Retinal pigment epithelial cell (primary cell): ENCODE data around the gene PRDX3.
A peak's percentile ranks its signal among the peaks of the same experiment; 100 is the strongest.
"Not testable (repeated sequence)": the region's sequence is repeated elsewhere in the genome, so short reads cannot be mapped to it uniquely, and the experiment has no call there.

ENCODE experiments used
- DNase-seq: peaks from one replicate; pipeline ENCODE4 v3.0.0-alpha.2; 2010; ENCODE audit warnings: low read depth
- H3K4me3 ChIP-seq: 2 replicates; pipeline ENCODE4 v1.5.1; 2011; ENCODE audit warnings: mild to moderate bottlenecking, low read length, control low read depth, moderate library complexity
- CTCF ChIP-seq: conservative IDR thresholded peaks from 2 replicates; pipeline ENCODE4 v1.5.1; 2011; ENCODE audit warnings: low read depth, low read length, control low read depth, inconsistent platforms

The PRDX3 gene

GRCh38 chr10:119137878-119138277, 40.7 kb downstream of the PRDX3 start:
- peak; percentile 9 for TF ChIP-seq CTCF
- H3K4me3 ChIP-seq, DNase-seq: not testable (repeated sequence)

- no peak for TF ChIP-seq CTCF
- H3K4me3 ChIP-seq = no peak overlapping the region
- DNase-seq = no peak
These were observed 42.5 kb downstream of the PRDX3 start for GRCh38 chr10:119136084-119136483.

- no peak for TF ChIP-seq CTCF
- no peak for DNase-seq
- H3K4me3 ChIP-seq = no peak overlapping the region
These were observed 43.1 kb downstream of the PRDX3 start for GRCh38 chr10:119135513-119135881.

- DNase-seq = no peak
- TF ChIP-seq CTCF = no peak
- H3K4me3 ChIP-seq = no peak overlapping the region
These were observed 44.7 kb downstream of the PRDX3 start for GRCh38 chr10:119133949-119134348.

DNA sequence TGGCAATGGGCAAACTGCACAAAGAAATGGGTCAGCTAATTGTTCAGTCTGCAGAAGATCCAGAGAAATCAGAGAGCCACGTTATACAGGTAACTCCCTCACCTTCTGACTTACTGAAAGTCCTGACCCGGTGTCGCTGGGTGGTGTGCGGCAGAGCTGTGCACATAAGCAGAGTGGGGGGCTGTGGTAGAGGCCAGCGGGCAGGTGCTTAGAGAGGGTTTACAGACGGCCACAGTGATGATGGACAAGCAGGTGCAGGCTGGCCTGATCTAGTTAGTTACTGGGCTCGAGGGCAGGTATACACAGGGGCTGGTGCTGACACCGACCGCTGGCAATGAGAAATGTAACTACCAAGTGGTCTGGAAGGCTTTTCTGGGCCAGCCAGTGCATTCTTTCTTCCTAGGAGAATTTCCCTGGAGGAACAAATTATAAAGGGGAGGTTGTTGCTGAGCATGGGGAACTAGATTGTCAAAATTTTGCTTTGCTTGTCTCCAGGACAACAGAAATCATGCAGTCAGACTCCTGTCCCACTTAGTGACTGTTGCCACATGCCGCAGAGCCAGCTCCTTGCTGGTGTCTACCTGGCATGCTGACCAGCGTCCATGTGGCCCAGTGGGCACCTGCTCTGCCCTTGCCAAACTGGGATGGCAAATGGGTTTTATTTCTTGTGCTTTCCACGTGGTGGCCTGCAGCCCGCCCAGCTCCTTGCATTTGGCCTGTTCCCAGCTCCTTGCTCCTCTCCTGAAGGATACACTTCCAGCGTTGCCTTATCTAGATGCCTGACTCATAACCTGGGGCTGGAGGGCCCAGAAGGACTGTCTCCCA, 45.9 kb downstream of the PRDX3 start:
- no peak for TF ChIP-seq CTCF
- no peak overlapping the region for H3K4me3 ChIP-seq
- no peak for DNase-seq

- no peak for TF ChIP-seq CTCF
- H3K4me3 ChIP-seq = no peak overlapping the region
- no peak for DNase-seq
These were observed 46.9 kb downstream of the PRDX3 start for GRCh38 chr10:119131512-119132240.

DNA sequence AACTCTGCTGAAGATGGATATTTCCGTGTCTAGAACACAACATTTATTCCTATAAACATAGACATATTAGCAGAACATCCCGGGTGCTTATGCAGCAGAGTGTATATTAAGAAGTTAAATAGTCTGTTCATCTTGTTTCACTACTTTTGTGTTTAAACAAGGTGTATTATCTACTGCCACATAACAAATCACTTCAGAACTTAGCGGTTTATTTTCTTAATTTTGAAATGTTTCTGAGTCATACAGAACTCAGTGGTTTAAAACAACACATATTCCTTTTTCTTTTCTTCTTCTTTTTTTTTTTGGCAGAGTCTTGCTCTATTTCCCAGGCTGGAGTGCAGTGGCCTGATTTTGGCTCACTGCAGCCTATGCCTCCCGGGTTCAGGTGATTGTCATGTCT, 48.9 kb downstream of the PRDX3 start:
- TF ChIP-seq CTCF = no peak
- no peak for DNase-seq
- no peak overlapping the region for H3K4me3 ChIP-seq
